GM21528 (cell line): ENCODE measurements around the gene MVP.
"Not testable (repeated sequence)": the region's sequence is repeated elsewhere in the genome, so short reads cannot be mapped to it uniquely, and the experiment has no call there.

Experiments used
- ATAC-seq: cut with Tn5 transposase; IDR thresholded peaks from one replicate; pipeline ENCODE4 v1.9.1; 2021; ENCODE audit warnings: mild to moderate bottlenecking, moderate library complexity; ENCODE audit not compliant: unreplicated experiment, low FRiP score

The MVP gene

DNA sequence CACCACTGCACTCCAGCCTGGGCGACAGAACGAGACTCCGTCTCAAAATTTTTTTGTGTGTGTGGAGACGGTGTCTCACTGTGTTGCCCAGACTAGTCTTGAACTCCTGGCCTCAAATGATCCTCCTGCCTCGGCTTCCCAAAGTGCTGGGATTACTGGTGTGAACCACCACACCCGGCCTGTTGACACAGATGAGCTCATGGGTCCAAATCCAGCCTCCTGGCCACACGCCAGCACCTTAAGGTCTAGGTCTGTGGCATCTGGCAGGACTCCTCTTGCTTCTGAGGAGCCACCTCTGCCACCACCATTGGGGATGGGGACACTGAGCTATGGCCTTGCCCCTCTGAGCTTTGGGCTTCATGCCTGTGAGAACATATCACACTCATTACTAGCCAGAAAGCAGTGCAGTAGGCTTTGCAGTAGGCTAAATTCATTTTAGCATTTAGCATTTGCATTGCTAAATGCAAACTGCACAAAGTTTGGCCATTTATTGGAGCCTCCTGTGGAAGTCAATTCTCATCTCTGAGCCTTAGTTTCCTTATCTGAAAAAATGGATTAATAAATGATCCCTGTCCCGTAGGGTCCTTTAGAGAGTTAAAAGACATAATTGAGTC lies 48.2 kb downstream of the MVP start:
- ATAC-seq = no peak

DNA sequence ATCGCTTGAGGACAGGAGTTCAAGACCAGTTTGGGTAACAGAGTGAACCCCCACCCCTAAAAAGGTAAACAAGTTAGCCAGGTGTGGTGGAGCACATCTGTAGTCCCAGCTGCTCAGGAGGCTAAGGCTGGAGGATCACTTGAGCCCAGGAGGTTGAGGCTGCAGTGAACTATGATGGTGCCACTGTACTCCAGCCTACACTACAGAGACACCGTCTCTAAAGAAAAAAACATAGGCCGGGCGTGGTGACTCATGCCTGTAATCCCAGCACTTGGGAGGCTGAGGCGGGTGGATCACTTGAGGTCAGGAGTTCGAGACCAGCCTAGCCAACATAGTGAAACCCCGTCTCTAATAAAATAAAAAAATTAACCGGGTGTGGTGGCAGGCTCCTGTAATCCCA lies 48.8 kb downstream of the MVP start:
- not testable (repeated sequence) for ATAC-seq

DNA sequence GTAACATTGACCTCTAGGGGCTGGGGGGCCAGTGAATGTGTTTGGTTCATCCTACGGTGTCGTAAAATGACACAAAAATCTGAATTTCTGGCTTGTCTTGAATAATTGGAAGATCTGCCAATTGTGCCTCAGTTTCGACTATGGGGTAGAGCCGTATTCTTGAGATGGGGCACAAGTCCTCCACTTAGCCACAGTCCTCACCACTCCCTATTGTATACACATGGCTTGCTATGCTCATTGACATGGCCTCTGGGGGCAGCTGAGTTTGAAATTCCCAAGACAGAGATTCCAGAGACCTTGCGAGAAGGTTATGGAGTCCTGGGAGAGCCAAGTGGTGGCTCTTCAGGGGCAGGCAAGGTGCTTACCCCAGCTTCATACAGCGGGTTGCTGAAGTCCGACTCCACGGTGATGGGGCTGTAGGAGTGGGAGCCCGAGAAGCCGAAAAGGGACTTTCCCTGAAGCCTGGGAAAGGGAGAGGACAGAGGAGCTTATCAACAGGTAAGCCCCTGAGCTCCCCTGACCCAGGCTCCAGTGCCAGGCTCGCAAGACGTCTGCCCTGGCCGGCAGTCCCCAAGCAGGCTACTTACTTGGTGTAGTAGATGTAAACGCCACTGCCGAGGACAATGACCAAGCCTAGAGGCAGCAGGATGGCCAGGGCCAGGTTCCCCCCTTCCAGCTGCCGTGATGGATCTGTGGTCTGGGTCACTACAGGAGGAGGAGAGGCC lies 51.7 kb downstream of the MVP start:
- no peak for ATAC-seq

DNA sequence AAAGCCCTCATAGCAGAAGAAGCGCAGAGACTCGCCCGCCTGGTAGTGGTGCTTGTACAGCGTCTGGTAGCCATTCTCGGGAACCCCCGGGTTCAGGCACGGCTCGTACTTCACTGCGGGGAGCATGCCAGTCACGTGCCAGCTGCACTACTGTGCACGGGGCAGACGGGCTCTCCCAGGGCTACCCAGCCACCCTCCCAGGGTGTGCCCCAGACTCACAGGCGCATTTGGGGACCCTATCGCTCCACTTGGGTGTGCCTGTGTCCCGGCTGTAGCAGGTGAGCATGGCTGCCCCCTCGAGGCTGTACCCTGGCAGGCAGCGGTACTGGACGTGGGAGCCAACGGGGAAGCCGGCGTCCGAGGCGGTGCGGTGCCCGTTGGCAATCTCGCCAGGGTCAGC lies 53.1 kb downstream of the MVP start:
- ATAC-seq = no peak

DNA sequence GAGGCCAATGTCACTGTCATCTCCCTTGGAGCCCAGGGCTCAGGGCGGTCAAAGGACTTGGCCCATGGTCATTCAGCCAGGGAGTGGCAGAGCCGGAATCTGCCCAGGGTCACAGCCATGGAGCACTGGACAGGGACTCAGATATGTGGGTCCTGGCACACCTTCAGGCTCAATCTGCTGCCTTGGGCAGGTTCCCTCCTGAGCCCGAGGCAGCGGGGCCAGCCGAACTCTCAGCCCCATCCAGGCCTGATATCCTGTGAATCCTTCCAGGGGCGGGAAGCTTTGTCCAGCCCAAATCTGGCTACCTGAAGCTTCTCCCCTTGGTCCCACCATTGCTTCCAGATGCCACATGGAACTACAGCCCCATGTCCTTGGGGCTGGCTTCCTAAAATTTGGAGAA lies 54.9 kb downstream of the MVP start:
- no peak for ATAC-seq

DNA sequence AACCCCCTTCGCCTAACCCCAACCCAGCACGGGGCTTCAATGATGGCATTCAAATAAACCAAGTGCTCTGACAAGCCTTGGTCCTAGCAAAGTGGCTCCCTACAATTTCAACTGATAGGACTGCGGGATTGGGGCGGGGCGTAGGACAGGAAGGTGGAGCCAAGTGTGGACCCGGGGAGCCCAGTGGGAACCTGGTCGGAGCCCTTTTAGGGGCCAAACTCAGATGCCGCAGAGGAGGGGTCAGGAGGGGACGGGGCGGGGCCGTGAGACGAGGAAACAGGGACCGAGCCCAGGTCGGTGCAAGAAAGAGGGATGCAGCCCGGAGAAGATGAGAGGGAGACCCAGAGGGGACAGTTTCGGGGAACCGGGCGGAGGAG lies 55.9 kb downstream of the MVP start:
- no peak for ATAC-seq

DNA sequence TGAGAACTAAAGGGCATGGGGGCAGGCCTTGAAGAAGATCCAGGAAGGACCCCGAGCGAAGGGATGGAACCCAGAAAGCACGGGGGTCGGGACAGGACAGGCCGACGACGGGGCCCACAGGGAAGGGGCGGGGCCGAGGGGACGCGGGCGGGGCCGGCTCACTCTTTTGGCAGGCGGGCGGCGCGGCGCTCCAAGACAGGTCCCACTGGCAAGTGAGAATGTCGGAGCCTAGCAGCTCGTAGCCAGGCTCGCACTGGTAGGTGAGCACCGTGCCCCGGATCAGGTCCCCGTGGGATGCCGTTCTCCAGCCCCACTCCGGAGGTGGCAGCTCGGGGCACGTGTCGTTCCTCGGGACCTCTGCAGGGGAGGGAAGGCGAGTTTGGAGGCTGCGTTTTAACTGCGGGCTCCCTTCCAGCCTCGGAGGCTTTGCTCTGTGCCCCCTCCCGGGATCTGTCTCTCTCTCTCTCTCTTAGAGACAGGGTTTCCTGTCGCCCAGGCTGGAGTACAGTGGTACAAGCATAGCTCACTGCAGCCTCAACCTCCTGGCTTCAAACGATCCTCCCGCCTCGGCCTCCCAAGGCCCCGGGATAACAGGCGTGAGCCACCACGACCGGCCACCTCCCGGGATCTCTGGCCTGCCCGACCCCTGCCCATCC lies 56.5 kb downstream of the MVP start:
- ATAC-seq = no peak

DNA sequence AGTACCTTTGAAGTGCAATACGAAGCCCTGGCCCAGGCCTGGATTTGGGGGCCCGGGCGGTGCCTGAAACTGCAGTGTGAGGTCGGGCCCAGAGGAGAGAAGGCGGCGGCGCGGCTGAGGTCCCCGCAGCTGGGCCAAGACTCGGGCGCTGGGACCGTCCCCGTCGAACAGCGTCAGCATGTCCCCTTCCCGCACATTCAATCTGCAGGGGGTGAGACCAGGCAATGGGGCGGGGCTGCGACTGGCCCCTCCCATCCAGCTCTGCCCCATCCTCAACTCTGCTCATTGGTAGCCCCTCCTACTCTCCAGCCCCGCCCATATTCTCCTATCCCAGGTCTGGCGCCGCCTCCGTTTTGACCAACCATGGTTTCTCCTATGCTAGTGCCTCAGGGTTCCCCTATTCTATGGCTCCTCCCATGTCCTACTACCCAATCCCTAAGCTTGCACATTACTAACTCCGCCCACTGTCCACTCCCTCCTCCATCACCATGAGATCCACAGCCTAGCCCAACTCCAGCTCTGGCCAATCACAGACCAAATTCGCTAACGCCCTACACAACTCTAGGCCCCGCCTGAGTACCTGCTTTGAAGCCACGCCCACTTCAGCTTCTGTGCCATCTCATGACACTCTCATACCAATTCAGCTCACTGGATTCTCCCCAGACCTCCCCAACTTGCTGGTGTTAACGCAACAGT lies 57.2 kb downstream of the MVP start:
- ATAC-seq = no peak

DNA sequence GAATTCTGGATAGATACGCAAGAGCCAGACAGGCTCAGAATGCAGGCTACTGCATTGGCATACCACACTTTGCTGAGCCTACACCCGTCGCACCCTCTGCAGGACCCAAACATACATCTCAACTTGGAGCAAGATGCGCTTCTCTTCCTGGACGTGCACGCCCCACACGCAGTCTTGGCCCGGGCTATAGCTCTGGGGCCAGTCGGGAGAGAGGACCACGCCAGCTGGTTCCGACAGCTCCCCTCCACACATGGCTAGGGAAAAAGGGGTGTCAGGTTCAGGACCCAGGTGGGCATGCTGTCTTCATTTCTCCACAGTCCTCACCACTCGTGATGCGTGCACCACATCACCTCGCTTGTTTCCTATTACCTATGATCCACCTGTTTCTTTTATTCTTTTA lies 57.9 kb downstream of the MVP start:
- ATAC-seq = no peak

DNA sequence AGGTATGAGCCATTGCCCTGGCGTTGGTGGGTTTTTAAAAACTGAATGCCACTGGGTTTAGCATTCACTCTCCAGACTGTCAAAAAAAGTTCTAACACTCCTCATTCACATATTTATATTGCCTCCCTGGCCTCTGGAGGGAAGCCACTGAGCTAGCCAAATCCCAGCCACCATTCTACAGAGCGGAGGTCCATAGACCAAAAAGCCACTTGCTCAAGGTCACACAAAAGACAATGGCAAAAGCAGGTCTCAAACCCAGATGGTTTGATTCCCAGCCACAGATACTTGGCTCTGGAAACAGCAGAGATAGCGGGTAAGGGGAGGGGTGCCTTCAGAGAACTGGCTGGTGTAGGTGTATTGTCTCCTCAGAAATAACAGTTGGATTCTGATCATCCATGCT lies 60.8 kb downstream of the MVP start:
- ATAC-seq = no peak

DNA sequence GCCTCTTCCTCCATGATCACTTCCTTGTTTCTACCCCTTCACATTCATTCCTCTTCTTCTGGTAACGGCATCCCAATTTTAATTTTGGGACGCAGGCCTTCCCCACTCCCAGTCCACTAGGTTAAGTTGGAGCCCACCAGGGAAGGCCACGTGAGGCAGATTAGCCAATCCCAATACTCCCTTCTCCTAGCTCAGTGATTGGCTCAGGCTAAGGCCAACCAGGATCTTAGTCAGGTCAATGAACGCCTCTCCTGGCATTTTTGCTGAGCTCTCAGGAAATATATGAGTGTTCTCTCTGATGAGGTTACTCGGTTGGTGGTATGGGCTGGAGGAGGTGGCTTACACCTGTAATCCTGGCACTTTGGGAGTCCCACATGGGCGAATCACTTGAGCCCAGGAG lies 63.7 kb downstream of the MVP start:
- no peak for ATAC-seq

DNA sequence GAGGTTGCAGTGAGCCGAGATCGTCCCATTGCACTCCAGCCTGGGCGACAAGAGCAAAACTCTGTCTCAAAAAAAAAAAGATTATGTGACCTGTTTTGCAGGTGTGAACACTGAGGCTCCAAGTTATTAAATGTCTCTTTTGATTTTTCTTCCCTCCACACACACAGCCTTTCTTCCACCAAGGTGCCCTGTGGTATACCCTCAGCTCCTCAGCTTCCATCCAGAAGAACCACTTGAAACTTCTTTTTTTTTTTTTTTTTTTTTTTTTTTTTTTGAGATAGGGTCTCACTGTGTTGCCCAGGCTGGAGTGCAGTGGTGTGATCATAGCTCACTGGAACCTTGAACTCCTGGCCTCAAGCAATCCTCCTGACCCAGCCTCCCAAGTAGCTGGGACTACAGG lies 69.1 kb downstream of the MVP start:
- not testable (repeated sequence) for ATAC-seq

DNA sequence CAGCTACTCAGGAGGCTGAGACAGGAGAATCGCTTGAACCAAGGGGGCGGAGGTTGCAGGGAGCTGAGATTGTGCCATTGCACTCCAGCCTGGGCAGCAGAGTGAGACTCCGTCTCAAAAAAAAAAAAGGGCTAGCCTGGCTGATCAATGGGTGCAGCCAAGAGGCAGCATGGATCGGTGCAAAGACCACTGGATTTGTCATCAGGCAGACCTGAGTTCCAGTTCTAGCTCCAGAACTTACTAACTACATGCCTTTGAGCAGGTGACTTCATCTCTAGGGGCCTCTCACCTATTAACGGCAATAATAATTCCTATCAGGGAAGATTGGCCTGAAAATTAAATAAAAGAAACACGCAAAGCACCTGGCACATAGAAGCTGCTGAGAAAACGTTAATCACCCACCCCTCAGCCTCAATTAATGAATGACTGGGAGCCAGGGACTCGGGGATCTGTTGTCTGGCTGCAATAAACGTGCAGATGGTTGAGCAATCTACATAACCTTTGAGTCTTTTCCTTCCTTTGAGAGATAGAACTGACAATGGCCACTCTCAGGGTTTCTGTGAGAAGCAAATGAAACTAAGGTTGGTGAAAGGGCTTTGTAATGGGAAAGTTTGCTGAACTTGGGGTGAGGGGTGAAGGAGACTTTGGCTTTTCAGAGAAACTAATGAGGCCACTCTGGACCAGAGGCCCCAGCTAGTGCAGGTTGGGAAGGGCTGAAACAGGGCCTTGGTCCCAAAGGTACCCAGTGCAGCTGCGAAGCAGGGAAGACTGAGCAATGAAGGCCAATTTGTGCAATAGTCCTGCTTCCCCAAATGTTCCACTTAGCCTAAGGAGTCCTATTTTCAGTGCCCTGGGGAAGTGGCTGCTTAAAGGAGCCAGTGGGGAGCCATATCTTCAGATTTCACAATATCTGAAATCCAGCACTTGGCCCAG lies 71.5 kb downstream of the MVP start:
- no peak for ATAC-seq

DNA sequence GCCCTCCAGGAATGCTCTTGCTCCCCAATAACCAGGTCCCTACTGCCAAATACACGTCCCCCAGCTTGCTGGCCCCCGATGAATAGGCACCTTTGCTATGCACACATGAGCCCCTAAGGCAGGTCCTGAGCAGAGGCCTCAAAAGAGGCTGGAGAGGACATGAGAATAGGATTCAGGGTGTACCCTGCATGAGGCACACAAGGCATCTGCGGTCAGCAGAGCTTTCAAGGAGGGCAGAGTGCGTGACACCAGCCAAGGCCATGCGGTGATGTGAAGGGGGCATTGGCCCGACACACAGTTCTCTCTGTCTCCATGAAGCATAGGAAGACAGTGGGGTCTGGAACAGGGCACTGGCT lies 72.2 kb downstream of the MVP start:
- ATAC-seq = no peak

DNA sequence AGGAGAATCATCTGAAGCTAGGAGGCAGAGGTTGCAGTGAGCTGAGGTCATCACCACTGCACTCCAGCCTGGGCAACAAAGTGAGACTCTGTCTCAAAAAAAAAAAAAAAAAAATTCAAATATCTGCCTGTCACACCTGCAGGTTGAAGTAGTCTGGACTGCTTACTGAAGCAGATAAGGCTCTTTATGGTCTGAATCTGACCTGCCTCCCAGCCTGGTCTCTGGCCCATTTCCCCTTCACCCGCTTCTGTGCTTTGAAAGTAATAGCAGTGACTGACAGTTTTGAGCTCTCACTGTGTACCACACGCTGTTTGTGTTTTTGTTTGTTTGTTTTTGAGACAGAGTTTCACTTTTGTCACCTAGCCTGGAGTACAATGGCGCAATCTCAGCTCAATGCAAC lies 73.3 kb downstream of the MVP start:
- ATAC-seq = no peak

DNA sequence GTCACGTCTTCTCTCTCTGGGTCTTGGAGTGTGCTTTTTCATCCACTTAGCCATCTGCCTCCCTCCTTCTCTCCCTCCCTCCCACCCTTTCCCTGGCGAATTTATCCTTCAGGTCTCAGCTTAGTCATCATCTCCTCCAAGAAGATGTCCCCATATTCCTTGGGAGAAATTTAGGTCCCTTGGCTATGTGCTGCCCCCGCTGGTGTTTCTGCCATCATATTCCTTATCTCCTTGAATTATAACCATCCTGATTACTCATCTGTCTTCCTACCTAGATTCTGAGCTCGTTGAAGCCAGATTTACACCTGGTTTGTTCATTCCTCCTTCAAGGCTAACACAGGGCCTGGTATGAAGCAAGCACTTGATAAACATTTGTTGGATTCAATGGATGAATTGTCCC lies 74.1 kb downstream of the MVP start:
- ATAC-seq = no peak

DNA sequence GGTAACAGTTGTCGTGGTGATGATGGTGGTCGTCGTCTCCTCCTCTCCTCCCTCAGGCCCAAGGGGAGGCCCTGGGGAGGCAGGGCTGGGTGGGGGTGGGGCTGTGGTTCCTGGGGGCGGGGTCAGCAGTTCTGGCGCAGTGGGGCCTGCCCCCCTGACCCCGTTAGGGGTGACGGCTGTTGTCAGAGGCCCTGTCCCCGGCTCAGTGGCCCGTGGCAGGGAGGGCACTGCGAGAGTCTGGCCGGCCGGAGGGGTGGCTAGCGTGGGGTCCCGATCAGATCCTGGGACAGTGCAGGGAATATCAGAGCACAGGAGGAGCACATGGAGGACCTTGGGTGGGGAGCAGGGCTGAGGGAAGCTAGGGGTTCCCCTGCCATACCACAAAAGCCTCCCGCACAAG lies 76.6 kb downstream of the MVP start:
- no peak for ATAC-seq

DNA sequence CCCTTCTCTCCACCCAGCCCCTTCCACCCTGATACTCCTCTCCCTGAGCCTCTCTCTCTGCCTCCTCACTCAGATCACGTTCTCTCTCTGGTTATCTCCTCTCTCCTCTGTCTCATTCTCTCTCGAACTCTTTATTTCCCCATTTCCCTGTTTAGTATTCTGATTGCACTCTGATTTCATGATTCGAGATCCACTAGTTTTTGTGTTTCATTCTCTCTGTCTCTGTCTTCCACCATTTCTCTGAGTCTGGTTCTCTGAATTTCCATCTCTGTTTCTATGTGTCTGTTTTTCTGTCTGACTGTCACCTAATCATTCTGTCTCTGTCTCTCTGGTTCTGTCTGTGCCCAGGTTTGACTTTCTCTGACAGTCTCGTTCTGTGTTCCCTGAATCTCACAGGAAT lies 77.1 kb downstream of the MVP start:
- no peak for ATAC-seq
